Thoracic aorta (tissue), 2 donors: ENCODE results near the gene HOXD10. TPM values are rescaled to one million over a fixed set of nuclear protein-coding genes. Genes with fewer than 3 reads are reported as not detected.

ENCODE experiments used
- ATAC-seq: fragments of 150-250 bp; one replicate; pipeline ENCODE4 v1.8.0; 2017; ENCODE audit warnings: low read depth; ENCODE audit not compliant: insufficient number of reproducible peaks, low FRiP score
- DNase-seq: peaks from one replicate; pipeline ENCODE4 v3.0.0-alpha.2; 2020; ENCODE audit warnings: low spot score
- H3K27ac ChIP-seq, 2 donors: fragments of 200-600 bp; sonication (generic); 1 replicate in 1 of 2; 2 replicates in 1 of 2; pipeline ENCODE4 v1.5.1; 2016; ENCODE audit warnings: mild to moderate bottlenecking in 2 of 2, moderate library complexity in 2 of 2
- H3K27me3 ChIP-seq: fragments of 200-600 bp; sonication (generic); replicated peaks from 2 replicates; pipeline ENCODE4 v1.6.0; 2016; ENCODE audit warnings: mild to moderate bottlenecking; ENCODE audit not compliant: insufficient read depth
- H3K36me3 ChIP-seq: fragments of 200-600 bp; sonication (generic); one replicate; pipeline ENCODE4 v1.5.1; 2016
- H3K4me1 ChIP-seq, 2 donors: fragments of 200-600 bp; sonication (generic); 1 replicate in 1 of 2; 2 replicates in 1 of 2; pipeline versions ENCODE4 v1.5.1 to v1.6.0; 2016; ENCODE audit warnings: low read depth in 2 of 2, mild to moderate bottlenecking in 1 of 2; ENCODE audit not compliant: control insufficient read depth in 1 of 2
- H3K4me3 ChIP-seq: fragments of 200-600 bp; sonication (generic); 2 replicates; pipeline ENCODE4 v1.5.1; 2016; ENCODE audit warnings: mild to moderate bottlenecking
- H3K9me3 ChIP-seq: fragments of 200-600 bp; sonication (generic); 2 replicates; pipeline ENCODE4 v1.5.1; 2016
- total RNA-seq, 2 donors: library from RNA; depleted of rRNA; stranded (reverse); fragments of >200 nt; gene quantifications; one replicate each; pipeline versions ENCODE4 v1.1.0 to v1.2.3, GENCODE V29; 2016
- TF ChIP-seq, protein P1 (sequence below): fragments of 200-600 bp; sonication (generic); IDR thresholded peaks from one replicate; pipeline ENCODE4 v1.5.1; 2019; ENCODE audit warnings: antibody characterized with exemption

The HOXD10 gene
- total RNA-seq, 2 donors from 2014 or later, result not detected

GRCh38 chr2:176137252-176137580, 20.6 kb downstream of the HOXD10 start:
- no peaks in the 10 kb centered on the region for H3K36me3 ChIP-seq
- H3K4me1 ChIP-seq, result peaks cover 16 to 30% of the 10 kb centered on the region in 2 donors
- ATAC-seq (no peak), DNase-seq (no peak)
- H3K27me3 ChIP-seq, result no peaks in the 10 kb centered on the region
- peak overlapping the region; percentile 88 for H3K4me3 ChIP-seq
- H3K9me3 ChIP-seq, result no peaks in the 10 kb centered on the region
- TF ChIP-seq, protein P1, sequence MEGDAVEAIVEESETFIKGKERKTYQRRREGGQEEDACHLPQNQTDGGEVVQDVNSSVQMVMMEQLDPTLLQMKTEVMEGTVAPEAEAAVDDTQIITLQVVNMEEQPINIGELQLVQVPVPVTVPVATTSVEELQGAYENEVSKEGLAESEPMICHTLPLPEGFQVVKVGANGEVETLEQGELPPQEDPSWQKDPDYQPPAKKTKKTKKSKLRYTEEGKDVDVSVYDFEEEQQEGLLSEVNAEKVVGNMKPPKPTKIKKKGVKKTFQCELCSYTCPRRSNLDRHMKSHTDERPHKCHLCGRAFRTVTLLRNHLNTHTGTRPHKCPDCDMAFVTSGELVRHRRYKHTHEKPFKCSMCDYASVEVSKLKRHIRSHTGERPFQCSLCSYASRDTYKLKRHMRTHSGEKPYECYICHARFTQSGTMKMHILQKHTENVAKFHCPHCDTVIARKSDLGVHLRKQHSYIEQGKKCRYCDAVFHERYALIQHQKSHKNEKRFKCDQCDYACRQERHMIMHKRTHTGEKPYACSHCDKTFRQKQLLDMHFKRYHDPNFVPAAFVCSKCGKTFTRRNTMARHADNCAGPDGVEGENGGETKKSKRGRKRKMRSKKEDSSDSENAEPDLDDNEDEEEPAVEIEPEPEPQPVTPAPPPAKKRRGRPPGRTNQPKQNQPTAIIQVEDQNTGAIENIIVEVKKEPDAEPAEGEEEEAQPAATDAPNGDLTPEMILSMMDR, result no peak
- H3K27ac ChIP-seq, result peak overlapping the region; percentile 84 to 88

- peak overlapping the region; percentile 88 for H3K4me3 ChIP-seq
- H3K27ac ChIP-seq, result no peak overlapping the region
- no peaks in the 10 kb centered on the region for H3K9me3 ChIP-seq
- DNase-seq (no peak), ATAC-seq (no peak)
- TF ChIP-seq, protein P1, result no peak
- H3K36me3 ChIP-seq, result no peaks in the 10 kb centered on the region
- H3K4me1 ChIP-seq, result peaks cover 14 to 30% of the 10 kb centered on the region in 2 donors
- H3K27me3 ChIP-seq, result no peaks in the 10 kb centered on the region
Observed at GRCh38 chr2:176137906-176138305, 21.3 kb downstream of the HOXD10 start.

- no peaks in the 10 kb centered on the region for H3K27me3 ChIP-seq
- TF ChIP-seq, protein P1, result no peak
- ATAC-seq, result no peak
- H3K9me3 ChIP-seq, result no peaks in the 10 kb centered on the region
- H3K27ac ChIP-seq, result no peak overlapping the region
- no peak overlapping the region for H3K4me3 ChIP-seq
- no peak for DNase-seq
- H3K4me1 ChIP-seq, result peaks cover 11 to 26% of the 10 kb centered on the region in 2 donors
- no peaks in the 10 kb centered on the region for H3K36me3 ChIP-seq
Observed at GRCh38 chr2:176138526-176138922, 21.9 kb downstream of the HOXD10 start.

GRCh38 chr2:176138923-176139660, 22.5 kb downstream of the HOXD10 start:
- TF ChIP-seq, protein P1, result no peak
- Histone ChIP-seq H3K27me3 (no peaks in the 10 kb centered on the region), H3K9me3 (no peaks in the 10 kb centered on the region), H3K4me1 (peaks cover 11 to 25% of the 10 kb centered on the region in 2 donors), H3K4me3 (peak overlapping the region; percentile 71), H3K36me3 (no peaks in the 10 kb centered on the region), H3K27ac (no peak overlapping the region)
- no peak for DNase-seq
- ATAC-seq, result no peak

DNA sequence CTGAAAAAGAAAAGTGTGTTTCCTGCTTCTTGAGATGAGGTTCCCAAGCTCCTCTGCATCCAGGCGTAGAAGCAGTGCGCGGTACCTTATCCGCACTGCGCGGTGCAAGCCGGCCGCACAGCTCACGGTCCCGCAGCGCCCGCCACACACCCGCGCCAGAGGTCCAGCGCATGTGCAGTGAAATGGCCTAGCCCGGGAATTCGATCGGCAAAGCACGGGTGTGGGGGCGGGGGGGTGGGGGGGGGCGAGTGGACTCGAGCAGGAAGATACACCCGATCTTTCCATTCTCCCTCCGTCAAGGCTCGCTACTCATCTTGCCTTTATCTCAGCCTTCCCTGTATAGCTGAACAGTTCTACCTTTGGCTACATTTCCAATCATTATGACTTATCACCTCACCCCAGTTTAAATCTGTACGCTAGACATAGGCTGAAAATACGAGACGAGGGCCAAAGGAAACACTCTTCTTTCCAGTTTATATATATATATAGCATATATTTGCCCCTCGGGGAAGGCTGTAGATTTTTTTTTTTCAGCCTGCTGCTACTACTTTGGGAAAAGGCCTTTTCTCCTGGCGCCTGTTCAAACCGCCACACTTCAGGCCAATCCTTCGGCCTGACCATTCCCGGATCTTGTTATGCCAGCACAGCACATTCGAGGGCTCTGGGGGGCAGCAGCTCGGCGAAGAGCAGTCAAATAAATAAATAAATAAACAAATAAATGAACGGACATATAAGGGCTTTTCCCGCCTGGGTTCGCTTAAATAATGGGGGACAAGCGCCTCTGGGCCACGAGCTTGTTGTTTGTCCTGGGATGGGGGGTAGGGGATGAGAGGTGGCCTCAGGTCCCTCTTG, 23.3 kb downstream of the HOXD10 start:
- no peaks in the 10 kb centered on the region for H3K9me3 ChIP-seq
- peaks cover 11 to 25% of the 10 kb centered on the region in 2 donors for H3K4me1 ChIP-seq
- H3K27me3 ChIP-seq, result no peaks in the 10 kb centered on the region
- no peak for ATAC-seq
- TF ChIP-seq, protein P1, result no peak
- peak overlapping the region in 1 of 2 donors; percentile 39 for H3K27ac ChIP-seq
- no peaks in the 10 kb centered on the region for H3K36me3 ChIP-seq
- no peak for DNase-seq
- H3K4me3 ChIP-seq, result peak overlapping the region; percentile 71
